Mammary microvascular endothelial cell (primary cell): Measurements from ENCODE around the gene CCDC87. TPM values are rescaled to one million over a fixed set of nuclear protein-coding genes. Genes with fewer than 3 reads are reported as not detected.

ENCODE experiments used
- total RNA-seq: library from RNA; depleted of rRNA; stranded (reverse); fragments of >200 nt; gene quantifications from 2 replicates; pipeline ENCODE4 v1.2.3, GENCODE V29; 2015

The CCDC87 gene
- 0.05 TPM in 1 of 2 replicates, not detected in the other for total RNA-seq

GRCh38 chr11:66592457-66593302 lies at the start of gene CCDC87, which contains the start of gene CCS:
CCDC87 (minus strand) TSS chr11:66593063; CDS start chr11:66593015, 48 bp downstream.
CCS (plus strand) TSS chr11:66593185; CDS start chr11:66593262, 77 bp downstream.

GRCh38 chr11:66638177-66639065 lies 45.6 kb upstream of the CCDC87 start, which contains the start of gene RBM4:
RBM4 (plus strand) TSS chr11:66638703; CDS start chr11:66639712, 1,009 bp downstream.

GRCh38 chr11:66616379-66617154 lies 23.7 kb upstream of the CCDC87 start, which contains the start of gene RBM14:
RBM14 (plus strand) TSS chr11:66616630; CDS start chr11:66616721, 91 bp downstream.

GRCh38 chr11:66568124-66568916 lies 24.5 kb downstream of the CCDC87 start, which contains the start of gene CTSF:
CTSF (minus strand) TSS chr11:66568606; CDS start chr11:66568486, 120 bp downstream.

GRCh38 chr11:66546368-66546965 lies 46.4 kb downstream of the CCDC87 start, which contains the start of gene ACTN3:
ACTN3 (plus strand) TSS chr11:66546903; CDS start chr11:66546938, 35 bp downstream.

GRCh38 chr11:66545701-66546367 lies 47.0 kb downstream of the CCDC87 start, which contains the start of gene ZDHHC24:
ZDHHC24 (minus strand) TSS chr11:66546048; CDS start chr11:66546003, 45 bp downstream.

Other genes starting within 250 kb of the CCDC87 start
- 88.5 and 93.7 TPM in 2 replicates for gene BRMS1, start 248.0 kb downstream of the CCDC87 start, total RNA-seq
- 23.2 and 23.9 TPM in 2 replicates for gene B4GAT1, start 245.4 kb downstream of the CCDC87 start, total RNA-seq
- 0.13 and 0.30 TPM in 2 replicates for gene SLC29A2, start 221.3 kb downstream of the CCDC87 start, total RNA-seq
- not detected in 2 replicates for gene NPAS4, start 172.0 kb downstream of the CCDC87 start, total RNA-seq
- 88.5 and 94.8 TPM in 2 replicates for gene MRPL11, start 154.2 kb downstream of the CCDC87 start, total RNA-seq
- 3.9 and 6.1 TPM in 2 replicates for gene PELI3, start 126.2 kb downstream of the CCDC87 start, total RNA-seq
- gene DPP3, start 112.6 kb downstream of the CCDC87 start, total RNA-seq, result 78.1 and 88.9 TPM in 2 replicates
- gene BBS1, start 82.4 kb downstream of the CCDC87 start, total RNA-seq, result 15.7 and 17.3 TPM in 2 replicates
- gene ZDHHC24, start 47.0 kb downstream of the CCDC87 start, total RNA-seq, result 21.1 and 25.0 TPM in 2 replicates
- not detected in 2 replicates for gene ACTN3, start 46.2 kb downstream of the CCDC87 start, total RNA-seq
- gene CTSF, start 24.5 kb downstream of the CCDC87 start, total RNA-seq, result 7.4 and 8.3 TPM in 2 replicates
- gene CCS, start 122 bp upstream of the CCDC87 start, total RNA-seq, result 14.0 and 23.7 TPM in 2 replicates
- gene RBM14, start 23.6 kb upstream of the CCDC87 start, total RNA-seq, result 48.3 and 55.6 TPM in 2 replicates
- gene RBM4, start 45.6 kb upstream of the CCDC87 start, total RNA-seq, result 101 and 107 TPM in 2 replicates
- gene RBM4B, start 84.8 kb upstream of the CCDC87 start, total RNA-seq, result 10.9 and 15.3 TPM in 2 replicates
- 6.3 and 21.5 TPM in 2 replicates for gene SPTBN2, start 136.2 kb upstream of the CCDC87 start, total RNA-seq